ENCODE measurements around the gene PRDM11. TPM values are rescaled to one million over a fixed set of nuclear protein-coding genes. Genes with fewer than 3 reads are reported as not detected.

The PRDM11 gene
- total and polyA plus RNA-seq, 10 of the 15 experiments (the other 5 are each of a cell fraction or from before 2014, with no cell fraction given), result 0.03 to 2.4 (median 0.53) TPM

GRCh38 chr11:45098929-45099328 lies 47.5 kb upstream of the PRDM11 start (continued):
- no peak for TF ChIP-seq ELK1 (IDR thresholded peaks at IDR 0.05; ENCODE audit: low read depth, low read length)
- no peak for TF ChIP-seq CHD1 (IDR thresholded peaks at IDR 0.05; ENCODE audit: low read depth, low read length)
- no peak for TF ChIP-seq BMI1 (IDR thresholded peaks at IDR 0.05; ENCODE audit: borderline replicate concordance)

DNA sequence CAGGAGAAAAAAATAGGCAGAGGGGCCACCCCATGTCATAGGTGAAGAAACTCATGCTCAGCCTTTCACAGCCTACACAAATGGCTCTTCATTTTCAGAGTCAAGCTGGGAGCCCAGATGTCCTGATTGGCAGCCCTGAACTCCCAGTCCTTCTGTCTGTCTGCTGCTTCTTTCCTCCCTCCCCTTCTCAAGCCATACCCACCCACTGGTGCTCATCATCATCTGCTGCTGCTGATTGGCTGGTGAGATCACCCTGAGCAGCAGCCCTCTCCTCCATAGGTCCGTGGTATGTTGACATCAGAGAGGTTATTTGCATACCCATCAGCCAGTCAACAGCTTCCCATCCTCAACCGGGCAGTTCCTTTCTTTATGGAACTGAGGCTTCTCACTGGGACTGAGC lies 46.1 kb upstream of the PRDM11 start:
- Histone ChIP-seq H3K9ac (ENCODE audit: control insufficient read depth, insufficient read depth, low read length) (no peak overlapping the region), H3K36me3 (ENCODE audit: control insufficient read depth in 2 of 2, insufficient read depth in 2 of 2, low read length in 1 of 2) (no peaks in the 10 kb centered on the region), H3K4me3 (no peak overlapping the region), H3K79me2 (ENCODE audit: control insufficient read depth, insufficient read depth, low read length) (no peaks in the 10 kb centered on the region), H3K27ac (ENCODE audit: control insufficient read depth, insufficient read depth) (no peak overlapping the region), H3K4me1 (ENCODE audit: control insufficient read depth, insufficient read depth, low read length) (peaks cover 7% of the 10 kb centered on the region; the same call in 1 of the 2 replicates), H4K20me1 (ENCODE audit: control insufficient read depth, insufficient read depth) (no peaks in the 10 kb centered on the region), H3K4me2 (ENCODE audit: control insufficient read depth, insufficient read depth) (no peak overlapping the region), H3K27me3 (replicated peaks in 1 of 2; ENCODE audit: control insufficient read depth in 2 of 2, insufficient read depth in 2 of 2, low read length in 1 of 2) (no peaks in the 10 kb centered on the region; a peak in 1 of 4 replicates), H2AFZ (ENCODE audit: control insufficient read depth, low read depth, low read length) (no peak overlapping the region), H3K9me3 (replicated peaks; ENCODE audit: control insufficient read depth, insufficient read depth, low read length) (no peaks in the 10 kb centered on the region)
- BruUV-seq (replicated peaks), result no TSS peak
- in situ Hi-C loops (cut with MboI) (loop anchor here (5.0 kb wide), 1 partner anchor 192 kb away; no protein-coding TSS in a partner anchor), intact Hi-C loops (cut with micrococcal nuclease; ENCODE audit: unreplicated experiment) (no loop called here)
- DNase-seq (ENCODE audit: low read depth, low spot score), result no peak
- ChIA-PET CTCF (interaction anchor here (0.7 to 17.9 kb wide), 3 partner anchors 9 to 167 kb away, joined by 3 to 571 read pairs (median 4); no protein-coding TSS in a partner anchor), POLR2A (no interaction called here), SMC1A (ENCODE audit: uncharacterized antibody, unreplicated experiment) (interaction anchor here (1.4 kb wide), 1 partner anchor 165 kb away, joined by 4 read pairs; no protein-coding TSS in a partner anchor), RAD21 (ENCODE audit: unreplicated experiment) (interaction anchor here (1.5 kb wide), 1 partner anchor 164 kb away, joined by 6 read pairs; no protein-coding TSS in a partner anchor)
- FAIRE-seq, result no peak
- 0% methylated on average over 2 of the region's 2 CpGs for WGBS (ENCODE audit: insufficient coverage, insufficient replicate concordance, low lambda C conversion rate, missing lambda C conversion rate)
- no peak for ATAC-seq
- TF ChIP-seq SKIL (IDR thresholded peaks at IDR 0.05; ENCODE audit: low read depth, poor library complexity, severe bottlenecking) (no peak), YBX1 (IDR thresholded peaks at IDR 0.05) (no peak), FOXK2 (IDR thresholded peaks at IDR 0.05) (no peak), HSF1 (IDR thresholded peaks at IDR 0.05; ENCODE audit: low read depth, low read length) (no peak), SMAD5 (IDR thresholded peaks at IDR 0.05; ENCODE audit: low read depth) (no peak), TCF7 (IDR thresholded peaks at IDR 0.05; ENCODE audit: borderline replicate concordance) (no peak), SPI1 (IDR thresholded peaks at IDR 0.05; ENCODE audit: borderline replicate concordance, insufficient read depth, low read depth, low read length) (no peak), MXI1 (IDR thresholded peaks at IDR 0.05; ENCODE audit: low read depth, low read length) (no peak), ZSCAN29 (IDR thresholded peaks at IDR 0.05) (no peak), BRCA1 (IDR thresholded peaks at IDR 0.05; ENCODE audit: low read depth, low read length) (no peak), ELK1 (IDR thresholded peaks at IDR 0.05; ENCODE audit: low read depth, low read length) (no peak), POLR2A (IDR thresholded peaks at IDR 0.05; ENCODE audit: low read depth, low read length) (no peak), CBFB (IDR thresholded peaks at IDR 0.05; ENCODE audit: low read depth) (no peak), SREBF2 (IDR thresholded peaks at IDR 0.05; ENCODE audit: low read length) (no peak), JUND (IDR thresholded peaks at IDR 0.05; ENCODE audit: low read depth, low read length) (no peak), ZNF274 (IDR thresholded peaks at IDR 0.05; ENCODE audit: insufficient read depth, insufficient read length) (no peak), TCF3 (IDR thresholded peaks at IDR 0.05; ENCODE audit: borderline replicate concordance, insufficient read depth, low read depth, low read length) (no peak), CHD2 (IDR thresholded peaks at IDR 0.05; ENCODE audit: borderline replicate concordance, low read depth, low read length) (no peak)
